RWPE2 (cell line): ENCODE data around the gene PATJ.

ENCODE experiments used
- ATAC-seq: fragments of 200-7000 bp; cut with Tn5 transposase; 3 replicates; pipeline ENCODE4 v1.9.1; 2021; ENCODE audit warnings: low read depth
- DNase-seq: peaks from one replicate; pipeline ENCODE4 v3.0.0-alpha.2; 2020; ENCODE audit warnings: low spot score
- H3K27ac ChIP-seq: fragments of 450-650 bp; 2 replicates; pipeline ENCODE4 v1.5.1; 2017; ENCODE audit warnings: mild to moderate bottlenecking; ENCODE audit not compliant: poor library complexity, severe bottlenecking
- H3K27me3 ChIP-seq: fragments of 250-450 bp; sonication (Bioruptor Pico); 2 replicates; pipeline ENCODE4 v1.5.1; 2021; ENCODE audit warnings: mild to moderate bottlenecking, moderate library complexity; ENCODE audit not compliant: insufficient read depth, poor library complexity, severe bottlenecking
- H3K36me3 ChIP-seq: fragments of 250-450 bp; sonication (Bioruptor Pico); 2 replicates; pipeline ENCODE4 v1.5.1; 2020; ENCODE audit warnings: low read depth, mild to moderate bottlenecking, moderate library complexity
- H3K4me1 ChIP-seq: fragments of 250-450 bp; sonication (Bioruptor Pico); 2 replicates; pipeline ENCODE4 v1.5.1; 2021; ENCODE audit warnings: mild to moderate bottlenecking, moderate library complexity; ENCODE audit not compliant: insufficient read depth, poor library complexity, severe bottlenecking
- H3K4me3 ChIP-seq: fragments of 250-450 bp; sonication (Bioruptor Pico); 2 replicates; pipeline ENCODE4 v1.5.1; 2021; ENCODE audit warnings: mild to moderate bottlenecking, moderate library complexity; ENCODE audit not compliant: severe bottlenecking
- H3K9me3 ChIP-seq: fragments of 250-450 bp; sonication (Bioruptor Pico); 2 replicates; pipeline ENCODE4 v1.5.1; 2021; ENCODE audit warnings: mild to moderate bottlenecking, moderate library complexity; ENCODE audit not compliant: severe bottlenecking
- CTCF ChIP-seq: fragments of 450-650 bp; IDR thresholded peaks from one replicate; pipeline ENCODE4 v1.5.1; 2017; ENCODE audit warnings: mild to moderate bottlenecking, moderate library complexity; ENCODE audit not compliant: poor library complexity, severe bottlenecking

The PATJ gene

GRCh38 chr1:61807606-61808140, 65.4 kb downstream of the PATJ start:
- no peaks in the 10 kb centered on the region for H3K4me1 ChIP-seq
- H3K9me3 ChIP-seq = no peaks in the 10 kb centered on the region
- no peak for ATAC-seq
- no peak for TF ChIP-seq CTCF
- no peak overlapping the region for H3K4me3 ChIP-seq
- no peak for DNase-seq
- peaks cover 71% of the 10 kb centered on the region for H3K36me3 ChIP-seq
- no peaks in the 10 kb centered on the region for H3K27me3 ChIP-seq
- H3K27ac ChIP-seq = no peak overlapping the region

GRCh38 chr1:61808321-61808720, 66.0 kb downstream of the PATJ start:
- no peak for TF ChIP-seq CTCF
- Histone ChIP-seq H3K27ac (no peak overlapping the region), H3K27me3 (no peaks in the 10 kb centered on the region), H3K4me3 (no peak overlapping the region), H3K4me1 (no peaks in the 10 kb centered on the region), H3K9me3 (no peaks in the 10 kb centered on the region), H3K36me3 (peaks cover 65% of the 10 kb centered on the region)
- ATAC-seq (no peak), DNase-seq (no peak)

GRCh38 chr1:61808968-61809367, 66.7 kb downstream of the PATJ start:
- Histone ChIP-seq H3K4me1 (no peaks in the 10 kb centered on the region), H3K4me3 (no peak overlapping the region), H3K36me3 (peaks cover 58% of the 10 kb centered on the region), H3K27ac (no peak overlapping the region), H3K9me3 (no peaks in the 10 kb centered on the region), H3K27me3 (no peaks in the 10 kb centered on the region)
- DNase-seq (no peak), ATAC-seq (no peak)
- no peak for TF ChIP-seq CTCF

GRCh38 chr1:61812916-61813315, 70.6 kb downstream of the PATJ start:
- ATAC-seq (no peak), DNase-seq (no peak)
- Histone ChIP-seq H3K9me3 (no peaks in the 10 kb centered on the region), H3K4me1 (no peaks in the 10 kb centered on the region), H3K36me3 (peaks cover 52% of the 10 kb centered on the region), H3K27me3 (no peaks in the 10 kb centered on the region), H3K27ac (no peak overlapping the region), H3K4me3 (no peak overlapping the region)
- TF ChIP-seq CTCF = no peak

GRCh38 chr1:61816191-61816590, 73.9 kb downstream of the PATJ start:
- TF ChIP-seq CTCF = no peak
- ATAC-seq = no peak
- Histone ChIP-seq H3K4me3 (no peak overlapping the region), H3K27me3 (no peaks in the 10 kb centered on the region), H3K27ac (no peak overlapping the region), H3K36me3 (peaks cover 36% of the 10 kb centered on the region), H3K9me3 (no peaks in the 10 kb centered on the region), H3K4me1 (no peaks in the 10 kb centered on the region)
- no peak for DNase-seq
